Activated naive CD8-positive, alpha-beta T cell treated with anti-CD3 and anti-CD28 coated beads for 36 hours (primary cell): ENCODE measurements around the gene PBX4. TPM values are rescaled to one million over a fixed set of nuclear protein-coding genes. Genes with fewer than 3 reads are reported as not detected.
A peak's percentile ranks its signal among the peaks of the same experiment; 100 is the strongest.

Source experiments
- DNase-seq: peaks from one replicate; pipeline ENCODE4 v3.0.0; 2021
- H3K27ac Mint-ChIP-seq: one replicate; pipeline ENCODE4 v1.8.0; 2022; ENCODE audit warnings: mild to moderate bottlenecking, moderate library complexity, mixed read lengths
- H3K27me3 Mint-ChIP-seq: one replicate; pipeline ENCODE4 v1.8.0; 2022; ENCODE audit warnings: mild to moderate bottlenecking, mixed read lengths
- H3K36me3 Mint-ChIP-seq: one replicate; pipeline ENCODE4 v1.8.0; 2021; ENCODE audit warnings: mild to moderate bottlenecking, mixed read lengths
- H3K4me1 Mint-ChIP-seq: one replicate; pipeline ENCODE4 v1.8.0; 2021; ENCODE audit warnings: mixed read lengths
- H3K4me3 Mint-ChIP-seq: one replicate; pipeline ENCODE4 v1.8.0; 2022; ENCODE audit warnings: mild to moderate bottlenecking, moderate library complexity, mixed read lengths
- H3K9me3 Mint-ChIP-seq: one replicate; pipeline ENCODE4 v1.8.0; 2022; ENCODE audit warnings: mixed read lengths
- total RNA-seq, 2 experiments: library from RNA; stranded (reverse); gene quantifications; one replicate each; pipeline ENCODE4 v1.2.3, GENCODE V29; 2021

PBX4 gene
- total RNA-seq, 2 experiments from 2014 or later: 8.2 to 9.6 TPM

- Mint-ChIP-seq H3K4me1 (peaks cover 15% of the 10 kb centered on the region), H3K36me3 (peaks cover 37% of the 10 kb centered on the region), H3K27me3 (no peaks in the 10 kb centered on the region), H3K4me3 (no peak overlapping the region), H3K9me3 (no peaks in the 10 kb centered on the region), H3K27ac (no peak overlapping the region)
- no peak for DNase-seq
Measured at GRCh38 chr19:19637186-19637522, 18.7 kb upstream of the PBX4 start.

- DNase-seq: no peak
- Mint-ChIP-seq H3K4me3 (no peak overlapping the region), H3K36me3 (peaks cover 36% of the 10 kb centered on the region), H3K9me3 (no peaks in the 10 kb centered on the region), H3K4me1 (peaks cover 12% of the 10 kb centered on the region), H3K27me3 (no peaks in the 10 kb centered on the region), H3K27ac (no peak overlapping the region)
Measured at GRCh38 chr19:19636573-19637185, 18.2 kb upstream of the PBX4 start.

GRCh38 chr19:19635313-19635702, 16.8 kb upstream of the PBX4 start:
- no peaks in the 10 kb centered on the region for H3K27me3 Mint-ChIP-seq
- H3K4me1 Mint-ChIP-seq: peaks cover 12% of the 10 kb centered on the region
- H3K27ac Mint-ChIP-seq: no peak overlapping the region
- no peak for DNase-seq
- no peak overlapping the region for H3K4me3 Mint-ChIP-seq
- H3K9me3 Mint-ChIP-seq: no peaks in the 10 kb centered on the region
- peaks cover 43% of the 10 kb centered on the region for H3K36me3 Mint-ChIP-seq

- Mint-ChIP-seq H3K9me3 (no peaks in the 10 kb centered on the region), H3K27ac (peak overlapping the region; percentile 47), H3K36me3 (peaks cover 44% of the 10 kb centered on the region), H3K27me3 (no peaks in the 10 kb centered on the region), H3K4me1 (peaks cover 8% of the 10 kb centered on the region), H3K4me3 (no peak overlapping the region)
- DNase-seq: no peak
Measured at GRCh38 chr19:19634516-19635312, 16.2 kb upstream of the PBX4 start.

GRCh38 chr19:19633711-19634515, 15.4 kb upstream of the PBX4 start:
- no peaks in the 10 kb centered on the region for H3K27me3 Mint-ChIP-seq
- no peaks in the 10 kb centered on the region for H3K9me3 Mint-ChIP-seq
- no peak for DNase-seq
- H3K4me3 Mint-ChIP-seq: no peak overlapping the region
- H3K27ac Mint-ChIP-seq: peak overlapping the region; percentile 47
- peaks cover 9% of the 10 kb centered on the region for H3K4me1 Mint-ChIP-seq
- H3K36me3 Mint-ChIP-seq: peaks cover 43% of the 10 kb centered on the region

GRCh38 chr19:19632661-19633060, 14.2 kb upstream of the PBX4 start:
- no peaks in the 10 kb centered on the region for H3K9me3 Mint-ChIP-seq
- H3K27ac Mint-ChIP-seq: no peak overlapping the region
- peaks cover 12% of the 10 kb centered on the region for H3K4me1 Mint-ChIP-seq
- no peaks in the 10 kb centered on the region for H3K27me3 Mint-ChIP-seq
- no peak overlapping the region for H3K4me3 Mint-ChIP-seq
- no peak for DNase-seq
- H3K36me3 Mint-ChIP-seq: peaks cover 41% of the 10 kb centered on the region

GRCh38 chr19:19631346-19631745, 12.9 kb upstream of the PBX4 start:
- Mint-ChIP-seq H3K9me3 (no peaks in the 10 kb centered on the region), H3K27ac (no peak overlapping the region), H3K4me1 (peaks cover 22% of the 10 kb centered on the region), H3K27me3 (no peaks in the 10 kb centered on the region), H3K4me3 (no peak overlapping the region), H3K36me3 (peaks cover 40% of the 10 kb centered on the region)
- no peak for DNase-seq

GRCh38 chr19:19630426-19630825, 11.9 kb upstream of the PBX4 start:
- no peak for DNase-seq
- H3K36me3 Mint-ChIP-seq: peaks cover 38% of the 10 kb centered on the region
- no peaks in the 10 kb centered on the region for H3K27me3 Mint-ChIP-seq
- no peaks in the 10 kb centered on the region for H3K9me3 Mint-ChIP-seq
- H3K4me3 Mint-ChIP-seq: no peak overlapping the region
- peaks cover 28% of the 10 kb centered on the region for H3K4me1 Mint-ChIP-seq
- H3K27ac Mint-ChIP-seq: peak overlapping the region; percentile 42

- no peak for DNase-seq
- H3K27ac Mint-ChIP-seq: no peak overlapping the region
- H3K4me1 Mint-ChIP-seq: peaks cover 26% of the 10 kb centered on the region
- no peaks in the 10 kb centered on the region for H3K27me3 Mint-ChIP-seq
- peaks cover 38% of the 10 kb centered on the region for H3K36me3 Mint-ChIP-seq
- no peaks in the 10 kb centered on the region for H3K9me3 Mint-ChIP-seq
- no peak overlapping the region for H3K4me3 Mint-ChIP-seq
Measured at GRCh38 chr19:19630062-19630414, 11.6 kb upstream of the PBX4 start.

GRCh38 chr19:19628501-19629134, 10.1 kb upstream of the PBX4 start:
- Mint-ChIP-seq H3K27ac (peak overlapping the region; percentile 96), H3K27me3 (no peaks in the 10 kb centered on the region), H3K36me3 (peaks cover 34% of the 10 kb centered on the region), H3K4me1 (peaks cover 23% of the 10 kb centered on the region), H3K4me3 (peak overlapping the region; percentile 75), H3K9me3 (no peaks in the 10 kb centered on the region)
- peak; percentile 73 for DNase-seq

- H3K4me3 Mint-ChIP-seq: peak within 1 kb of the TSS; percentile 91
- DNase-seq: peak; percentile 80
- no peaks in the 10 kb centered on the region for H3K27me3 Mint-ChIP-seq
- H3K27ac Mint-ChIP-seq: peak within 1 kb of the TSS; percentile 97
- peaks cover 28% of the 10 kb centered on the region for H3K36me3 Mint-ChIP-seq
- H3K9me3 Mint-ChIP-seq: no peaks in the 10 kb centered on the region
- H3K4me1 Mint-ChIP-seq: peaks cover 23% of the 10 kb centered on the region
Measured at GRCh38 chr19:19627621-19628500, 9.4 kb upstream of the PBX4 start, which contains the start of gene LPAR2. LPAR2 (minus strand) TSS chr19:19628220; CDS start chr19:19627275, 945 bp downstream.

GRCh38 chr19:19626516-19627472, 8.3 kb upstream of the PBX4 start:
- H3K27ac Mint-ChIP-seq: peak overlapping the region; percentile 97
- H3K4me1 Mint-ChIP-seq: peaks cover 23% of the 10 kb centered on the region
- no peak for DNase-seq
- no peaks in the 10 kb centered on the region for H3K27me3 Mint-ChIP-seq
- peak overlapping the region; percentile 91 for H3K4me3 Mint-ChIP-seq
- H3K9me3 Mint-ChIP-seq: no peaks in the 10 kb centered on the region
- peaks cover 24% of the 10 kb centered on the region for H3K36me3 Mint-ChIP-seq

- Mint-ChIP-seq H3K4me3 (no peak overlapping the region), H3K36me3 (peaks cover 17% of the 10 kb centered on the region), H3K27me3 (no peaks in the 10 kb centered on the region), H3K4me1 (peaks cover 29% of the 10 kb centered on the region), H3K27ac (no peak overlapping the region), H3K9me3 (no peaks in the 10 kb centered on the region)
- no peak for DNase-seq
Measured at GRCh38 chr19:19624032-19624570, 5.6 kb upstream of the PBX4 start.
